Activated CD4-positive, alpha-beta T cell treated with anti-CD3 and anti-CD28 coated beads for 4 hours (primary cell): ENCODE data around the gene XKRX.

Experiments used
- DNase-seq, 2 donors: peaks; one replicate each; pipeline ENCODE4 v3.0.0-alpha.2; 2020

Gene XKRX

GRCh38 chrX:100928660-100929613 lies at the start of gene XKRX:
TSS of gene XKRX (minus strand) at chrX:100928917. CDS start at chrX:100928304, 613 bp downstream.
- DNase-seq: peak; percentile 34 to 44

GRCh38 chrX:100976211-100976610 lies 47.5 kb upstream of the XKRX start:
- DNase-seq: no peak

GRCh38 chrX:100975212-100975611 lies 46.5 kb upstream of the XKRX start:
- DNase-seq: no peak

GRCh38 chrX:100973411-100973810 lies 44.7 kb upstream of the XKRX start:
- DNase-seq: no peak

GRCh38 chrX:100969936-100970335 lies 41.2 kb upstream of the XKRX start:
- DNase-seq: no peak

- DNase-seq: no peak
Observed at GRCh38 chrX:100969408-100969807, 40.7 kb upstream of the XKRX start, which contains the start of gene ARL13A. TSS of gene ARL13A (plus strand) at chrX:100969708. CDS start at chrX:100973690, 3,982 bp downstream.

GRCh38 chrX:100964362-100964761 lies 35.6 kb upstream of the XKRX start:
- DNase-seq: no peak

- DNase-seq: no peak
Observed at GRCh38 chrX:100962811-100963210, 34.1 kb upstream of the XKRX start.

- no peak for DNase-seq
Observed at GRCh38 chrX:100948557-100948956, 19.8 kb upstream of the XKRX start.

GRCh38 chrX:100946299-100946927 lies 17.7 kb upstream of the XKRX start:
- DNase-seq: no peak

GRCh38 chrX:100944601-100945000 lies 15.9 kb upstream of the XKRX start:
- DNase-seq: no peak

- no peak for DNase-seq
Observed at GRCh38 chrX:100939333-100939732, 10.6 kb upstream of the XKRX start.

GRCh38 chrX:100935767-100936166 lies 7.0 kb upstream of the XKRX start:
- DNase-seq: no peak

GRCh38 chrX:100931925-100932285 lies 3.2 kb upstream of the XKRX start:
- no peak for DNase-seq

- no peak for DNase-seq
Observed at GRCh38 chrX:100931218-100931924, 2.7 kb upstream of the XKRX start.

GRCh38 chrX:100926453-100926852 lies 2.3 kb downstream of the XKRX start:
- DNase-seq: no peak

- DNase-seq: no peak
Observed at GRCh38 chrX:100924375-100924774, 4.3 kb downstream of the XKRX start.

- DNase-seq: no peak
Observed at GRCh38 chrX:100915562-100915961, 13.2 kb downstream of the XKRX start.

- DNase-seq: no peak
Observed at GRCh38 chrX:100913111-100913510, 15.6 kb downstream of the XKRX start.

- DNase-seq: no peak
Observed at GRCh38 chrX:100911731-100912130, 17.0 kb downstream of the XKRX start.

GRCh38 chrX:100905620-100906019 lies 23.1 kb downstream of the XKRX start:
- DNase-seq: no peak

- DNase-seq: no peak
Observed at GRCh38 chrX:100904433-100904832, 24.3 kb downstream of the XKRX start.

GRCh38 chrX:100895365-100896075 lies 33.2 kb downstream of the XKRX start:
- DNase-seq: peak in 1 of 2 donors; percentile 8
